H9 (cell line): Measurements from ENCODE around the gene NF1. TPM values are rescaled to one million over a fixed set of nuclear protein-coding genes. Genes with fewer than 3 reads are reported as not detected.

Source experiments
- DNase-seq: peaks from one replicate; pipeline ENCODE4 v3.0.0-alpha.2; 2017
- H2AFZ ChIP-seq: one replicate; pipeline ENCODE4 v1.6.1; 2013; ENCODE audit warnings: mild to moderate bottlenecking, low read length, control low read depth, moderate library complexity
- H2AK5ac ChIP-seq: 2 replicates; pipeline ENCODE4 v1.6.1; 2013; ENCODE audit warnings: low read length, control low read depth, mixed read lengths; ENCODE audit not compliant: insufficient read length
- H2BK120ac ChIP-seq: one replicate; pipeline ENCODE4 v1.6.1; 2013; ENCODE audit warnings: low read depth, mild to moderate bottlenecking, low read length, control low read depth, inconsistent platforms; ENCODE audit not compliant: poor library complexity, severe bottlenecking
- H2BK12ac ChIP-seq: 2 replicates; pipeline ENCODE4 v1.6.1; 2013; ENCODE audit warnings: low read length, control low read depth, mixed read lengths, low read depth; ENCODE audit not compliant: insufficient read length
- H2BK15ac ChIP-seq: 2 replicates; pipeline ENCODE4 v1.6.1; 2013; ENCODE audit warnings: low read depth, low read length, control low read depth
- H2BK20ac ChIP-seq: one replicate; pipeline ENCODE4 v1.6.1; 2013; ENCODE audit warnings: low read depth, mild to moderate bottlenecking, low read length, control low read depth, inconsistent platforms; ENCODE audit not compliant: poor library complexity, severe bottlenecking
- H2BK5ac ChIP-seq: 2 replicates; pipeline ENCODE4 v1.6.1; 2013; ENCODE audit warnings: low read length, control low read depth, mixed read lengths; ENCODE audit not compliant: insufficient read length
- H3K14ac ChIP-seq: 2 replicates; pipeline ENCODE4 v1.6.1; 2013; ENCODE audit warnings: low read length, control low read depth; ENCODE audit not compliant: insufficient read depth
- H3K18ac ChIP-seq: 2 replicates; pipeline ENCODE4 v1.6.1; 2013; ENCODE audit warnings: low read depth, mild to moderate bottlenecking, mixed read lengths, low read length, control low read depth; ENCODE audit not compliant: insufficient read length
- H3K23ac ChIP-seq: 2 replicates; pipeline ENCODE4 v1.6.1; 2013; ENCODE audit warnings: low read length, control low read depth, mixed read lengths, low read depth; ENCODE audit not compliant: insufficient read length
- H3K23me2 ChIP-seq: 2 replicates; pipeline ENCODE4 v1.6.1; 2013; ENCODE audit warnings: low read depth, mild to moderate bottlenecking, mixed read lengths, low read length, control low read depth; ENCODE audit not compliant: insufficient read length, poor library complexity, severe bottlenecking
- H3K27ac ChIP-seq: 2 replicates; pipeline ENCODE4 v1.5.1; 2013; ENCODE audit warnings: low read length, control low read depth, mixed read lengths, low read depth; ENCODE audit not compliant: insufficient read length
- H3K27me3 ChIP-seq: 2 replicates; pipeline ENCODE4 v1.6.1; 2013; ENCODE audit warnings: low read length, control low read depth, inconsistent platforms; ENCODE audit not compliant: insufficient read depth
- H3K4ac ChIP-seq: 2 replicates; pipeline ENCODE4 v1.6.1; 2013; ENCODE audit warnings: low read depth, mild to moderate bottlenecking, control low read depth, inconsistent platforms, low read length, moderate library complexity
- H3K4me1 ChIP-seq: 2 replicates; pipeline ENCODE4 v1.6.1; 2013; ENCODE audit warnings: low read length, control low read depth, inconsistent platforms; ENCODE audit not compliant: insufficient read depth
- H3K4me2 ChIP-seq: 2 replicates; pipeline ENCODE4 v1.6.1; 2013; ENCODE audit warnings: low read length, control low read depth, mixed read lengths; ENCODE audit not compliant: insufficient read length, insufficient read depth
- H3K56ac ChIP-seq: 2 replicates; pipeline ENCODE4 v1.6.1; 2013; ENCODE audit warnings: low read depth, mild to moderate bottlenecking, mixed read lengths, low read length, control low read depth; ENCODE audit not compliant: insufficient read length
- H3K79me1 ChIP-seq: 2 replicates; pipeline ENCODE4 v1.6.1; 2013; ENCODE audit warnings: low read depth, mild to moderate bottlenecking, moderate library complexity, low read length, control low read depth, inconsistent platforms; ENCODE audit not compliant: insufficient read depth, poor library complexity, severe bottlenecking
- H3K79me2 ChIP-seq: 2 replicates; pipeline ENCODE4 v1.6.1; 2013; ENCODE audit warnings: low read length, control low read depth, inconsistent platforms; ENCODE audit not compliant: insufficient read depth
- H3K9ac ChIP-seq: 2 replicates; pipeline ENCODE4 v1.6.1; 2013; ENCODE audit warnings: low read length, control low read depth, mixed read lengths; ENCODE audit not compliant: insufficient read length; ENCODE audit errors: extremely low read depth
- H3K9me3 ChIP-seq: one replicate; pipeline ENCODE4 v1.6.1; 2013; ENCODE audit warnings: low read depth, low read length, inconsistent platforms; ENCODE audit not compliant: control insufficient read depth
- H3T11ph ChIP-seq: one replicate; pipeline ENCODE4 v1.6.1; 2013; ENCODE audit warnings: mild to moderate bottlenecking, low read length, control low read depth, inconsistent platforms
- H4K20me1 ChIP-seq: one replicate; pipeline ENCODE4 v1.6.1; 2013; ENCODE audit not compliant: control insufficient read depth, insufficient read length, insufficient read depth
- H4K5ac ChIP-seq: 2 replicates; pipeline ENCODE4 v1.6.1; 2013; ENCODE audit warnings: low read depth, mild to moderate bottlenecking, mixed read lengths, low read length, control low read depth; ENCODE audit not compliant: insufficient read length
- H4K8ac ChIP-seq: replicated peaks from 2 replicates; pipeline ENCODE4 v1.6.1; 2013; ENCODE audit warnings: low read length, control low read depth, mixed read lengths, low read depth; ENCODE audit not compliant: insufficient read length
- H4K91ac ChIP-seq: 2 replicates; pipeline ENCODE4 v1.6.1; 2013; ENCODE audit warnings: low read depth, mild to moderate bottlenecking, moderate library complexity, mixed read lengths, low read length, control low read depth; ENCODE audit not compliant: insufficient read length
- H3K27ac Mint-ChIP-seq, 3 experiments: 2 replicates in 2 of 3; 3 replicates in 1 of 3; pipeline ENCODE4 v1.8.0; 2020 to 2021; ENCODE audit warnings: mixed read lengths in 3 of 3, mild to moderate bottlenecking in 1 of 3, moderate library complexity in 1 of 3
- H3K27me3 Mint-ChIP-seq: 2 replicates; pipeline ENCODE4 v1.8.0; 2021; ENCODE audit warnings: low read depth, mild to moderate bottlenecking, moderate library complexity, mixed read lengths
- H3K36me3 Mint-ChIP-seq, 3 experiments: 2 replicates in 2 of 3; 3 replicates in 1 of 3; pipeline ENCODE4 v1.8.0; 2020 to 2021; ENCODE audit warnings: low read depth in 3 of 3, mixed read lengths in 3 of 3; ENCODE audit not compliant: insufficient read depth in 1 of 3
- H3K4me1 Mint-ChIP-seq, 2 experiments: 2 replicates each; pipeline ENCODE4 v1.8.0; 2020; ENCODE audit warnings: mixed read lengths in 2 of 2
- H3K4me3 Mint-ChIP-seq, 2 experiments: 2 replicates in 1 of 2; 3 replicates in 1 of 2; pipeline ENCODE4 v1.8.0; 2020 to 2021; ENCODE audit warnings: mild to moderate bottlenecking in 2 of 2, mixed read lengths in 2 of 2, moderate library complexity in 1 of 2
- H3K9me3 Mint-ChIP-seq, 2 experiments: 2 replicates in 1 of 2; 3 replicates in 1 of 2; pipeline ENCODE4 v1.8.0; 2020; ENCODE audit warnings: mild to moderate bottlenecking in 2 of 2, mixed read lengths in 2 of 2, moderate library complexity in 1 of 2
- total RNA-seq: library from RNA; stranded (reverse); gene quantifications from 2 replicates; pipeline ENCODE4 v1.2.1, GENCODE V29; 2021
- TF ChIP-seq, protein P1 (sequence below): fragments of 200-600 bp; sonication (generic); conservative IDR thresholded peaks from 3 replicates; pipeline ENCODE4 v1.8.0; 2021; ENCODE audit warnings: antibody characterized with exemption, mild to moderate bottlenecking

The NF1 gene
- total RNA-seq, 1 experiment from 2014 or later, result 38.1 TPM

DNA sequence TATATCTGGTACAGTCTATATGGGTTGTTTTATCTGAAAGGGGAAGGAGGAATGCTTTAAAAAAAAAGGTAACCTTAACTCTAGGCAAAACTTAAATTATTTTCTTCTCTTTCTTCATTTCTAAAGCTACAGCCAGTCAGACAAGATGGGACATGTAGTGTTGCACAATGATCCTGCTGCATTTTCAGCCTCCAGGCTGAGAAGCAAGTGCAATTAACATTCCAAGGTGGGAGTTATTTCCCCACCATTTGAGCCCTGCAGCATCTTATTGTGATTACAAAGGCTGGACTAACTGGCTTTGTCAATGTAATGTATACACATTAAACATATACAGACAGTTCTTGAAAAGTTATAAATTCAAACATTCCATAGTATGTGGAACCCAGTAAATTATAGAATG lies 22.6 kb upstream of the NF1 start:
- no peak overlapping the region for H3K18ac ChIP-seq
- H3K23ac ChIP-seq, result no peak overlapping the region
- no peak for DNase-seq
- no peak overlapping the region for H3K27ac Mint-ChIP-seq
- no peaks in the 10 kb centered on the region for H3K36me3 Mint-ChIP-seq
- H2BK20ac ChIP-seq, result no peak overlapping the region
- H3K4me1 Mint-ChIP-seq, result peaks cover 28 to 35% of the 10 kb centered on the region in 2 experiments
- H3K4me3 Mint-ChIP-seq, result no peak overlapping the region
- H3K56ac ChIP-seq, result no peak overlapping the region
- no peak overlapping the region for H2AK5ac ChIP-seq
- no peak overlapping the region for H3K9ac ChIP-seq
- H3K23me2 ChIP-seq, result no peaks in the 10 kb centered on the region
- no peaks in the 10 kb centered on the region for H4K20me1 ChIP-seq
- no peak overlapping the region for H3K4ac ChIP-seq
- no peak overlapping the region for H4K5ac ChIP-seq
- no peak overlapping the region for H3K4me2 ChIP-seq
- no peak overlapping the region for H2BK12ac ChIP-seq
- no peaks in the 10 kb centered on the region for H3K79me1 ChIP-seq
- H3K79me2 ChIP-seq, result no peaks in the 10 kb centered on the region
- H2BK120ac ChIP-seq, result no peak overlapping the region
- no peaks in the 10 kb centered on the region for H3K9me3 ChIP-seq
- no peaks in the 10 kb centered on the region for H3K9me3 Mint-ChIP-seq
- H3K27me3 Mint-ChIP-seq, result no peaks in the 10 kb centered on the region; the same call in 1 of the 2 replicates
- H2AFZ ChIP-seq, result no peak overlapping the region
- no peak overlapping the region for H3K14ac ChIP-seq
- H3K4me1 ChIP-seq, result peaks cover 9% of the 10 kb centered on the region; the same call in 1 of the 2 replicates
- no peak overlapping the region for H2BK15ac ChIP-seq
- H4K8ac ChIP-seq, result no peak overlapping the region
- H3K27ac ChIP-seq, result no peak overlapping the region
- no peak overlapping the region for H2BK5ac ChIP-seq
- TF ChIP-seq, protein P1, sequence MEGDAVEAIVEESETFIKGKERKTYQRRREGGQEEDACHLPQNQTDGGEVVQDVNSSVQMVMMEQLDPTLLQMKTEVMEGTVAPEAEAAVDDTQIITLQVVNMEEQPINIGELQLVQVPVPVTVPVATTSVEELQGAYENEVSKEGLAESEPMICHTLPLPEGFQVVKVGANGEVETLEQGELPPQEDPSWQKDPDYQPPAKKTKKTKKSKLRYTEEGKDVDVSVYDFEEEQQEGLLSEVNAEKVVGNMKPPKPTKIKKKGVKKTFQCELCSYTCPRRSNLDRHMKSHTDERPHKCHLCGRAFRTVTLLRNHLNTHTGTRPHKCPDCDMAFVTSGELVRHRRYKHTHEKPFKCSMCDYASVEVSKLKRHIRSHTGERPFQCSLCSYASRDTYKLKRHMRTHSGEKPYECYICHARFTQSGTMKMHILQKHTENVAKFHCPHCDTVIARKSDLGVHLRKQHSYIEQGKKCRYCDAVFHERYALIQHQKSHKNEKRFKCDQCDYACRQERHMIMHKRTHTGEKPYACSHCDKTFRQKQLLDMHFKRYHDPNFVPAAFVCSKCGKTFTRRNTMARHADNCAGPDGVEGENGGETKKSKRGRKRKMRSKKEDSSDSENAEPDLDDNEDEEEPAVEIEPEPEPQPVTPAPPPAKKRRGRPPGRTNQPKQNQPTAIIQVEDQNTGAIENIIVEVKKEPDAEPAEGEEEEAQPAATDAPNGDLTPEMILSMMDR, result no peak
- no peaks in the 10 kb centered on the region for H3K27me3 ChIP-seq
- H3T11ph ChIP-seq, result no peak overlapping the region
- H4K91ac ChIP-seq, result no peak overlapping the region
